Glomerular visceral epithelial cell (primary cell): ENCODE results near the gene SLC6A13.
A peak's percentile ranks its signal among the peaks of the same experiment; 100 is the strongest.
"Not testable (repeated sequence)": the region's sequence is repeated elsewhere in the genome, so short reads cannot be mapped to it uniquely, and the experiment has no call there.

Experiments
- DNase-seq: peaks from one replicate; pipeline ENCODE4 v3.0.0-alpha.2; 2016; ENCODE audit errors: extremely low spot score

Gene SLC6A13

DNA sequence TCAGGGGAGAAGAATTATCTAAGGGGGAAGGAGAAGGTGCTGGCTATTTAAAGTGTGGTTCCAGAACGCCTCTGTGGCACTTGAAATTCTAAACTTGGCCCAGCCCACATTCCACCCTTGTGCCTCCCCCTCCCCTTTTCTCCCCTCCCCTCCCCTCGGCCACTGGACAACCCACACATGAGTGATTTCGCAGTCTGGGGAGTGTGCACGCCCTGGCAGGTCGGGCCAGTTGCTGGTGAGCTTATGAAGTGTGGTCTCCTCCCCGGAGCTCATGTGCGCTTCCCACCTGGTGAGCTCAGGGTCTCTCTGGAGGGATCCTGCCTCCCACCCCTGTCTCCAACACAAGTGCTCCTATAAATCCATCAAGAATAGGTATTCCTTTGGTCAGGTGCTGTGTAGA is at the start of gene SLC6A13:
Gene SLC6A13 (minus strand): TSS at position 20 of the 400 bp plus-strand sequence. CDS start 2,784 bp downstream, outside the sequence.
- peak; percentile 67 for DNase-seq

DNA sequence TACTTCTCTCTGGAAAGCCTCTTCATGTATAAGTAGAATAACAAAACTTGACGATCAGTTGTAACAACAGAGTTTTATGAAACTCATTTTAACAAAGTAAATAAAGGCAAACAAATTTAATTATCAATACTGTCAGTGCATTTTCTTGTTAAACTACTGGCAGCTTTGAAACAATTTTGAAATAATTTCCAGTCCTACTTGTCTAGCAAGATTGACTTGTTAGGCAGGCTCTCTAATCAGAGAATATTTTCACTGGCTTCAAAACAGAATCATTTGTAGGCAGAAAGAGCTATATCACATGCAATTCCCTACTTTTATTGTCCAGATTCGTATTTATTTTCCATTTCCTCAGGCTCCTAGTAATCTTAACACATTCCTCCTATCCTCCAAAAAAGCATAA is 45.9 kb upstream of the SLC6A13 start:
- DNase-seq = no peak

GRCh38 chr12:307406-307805 is 44.8 kb upstream of the SLC6A13 start:
- no peak for DNase-seq

DNA sequence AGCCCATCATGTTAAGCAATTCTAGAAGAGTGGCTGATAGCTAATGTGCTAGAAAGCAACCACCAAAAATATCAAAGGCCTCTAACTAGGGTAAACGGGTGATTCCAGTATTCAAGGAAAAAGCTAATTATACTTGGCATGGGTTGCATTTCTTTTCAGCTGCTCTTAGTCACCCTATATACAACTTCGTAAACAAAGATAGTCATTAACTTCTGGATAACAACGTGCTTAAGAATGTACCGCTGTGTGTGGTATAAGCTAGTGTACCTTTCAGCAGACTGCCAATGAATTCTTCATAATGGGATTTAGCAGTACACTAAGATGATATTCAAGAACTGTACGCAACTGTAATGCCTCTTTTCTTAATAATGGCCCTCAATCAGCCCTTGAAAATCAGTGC is 42.2 kb upstream of the SLC6A13 start:
- no peak for DNase-seq

DNA sequence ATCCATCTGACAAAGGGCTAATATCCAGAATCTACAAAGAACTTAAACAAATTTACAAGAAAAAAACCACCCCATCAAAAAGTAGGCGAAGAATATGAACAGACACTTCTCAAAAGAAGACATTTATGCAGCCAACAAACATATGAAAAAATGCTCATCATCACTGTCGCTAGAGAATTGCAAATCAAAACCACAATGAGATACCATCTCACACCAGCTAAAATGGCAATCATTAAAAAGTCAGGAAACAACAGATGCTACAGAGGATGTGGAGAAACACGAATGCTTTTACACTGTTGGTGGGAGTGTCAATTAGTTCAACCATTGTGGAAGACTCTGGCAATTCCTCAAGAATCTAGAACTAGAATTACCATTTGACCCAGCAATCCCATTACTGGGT is 40.1 kb upstream of the SLC6A13 start:
- not testable (repeated sequence) for DNase-seq

- DNase-seq = not testable (repeated sequence)
Measured at GRCh38 chr12:300166-300565, 37.5 kb upstream of the SLC6A13 start.

- DNase-seq = not testable (repeated sequence)
Measured at GRCh38 chr12:299511-299910, 36.9 kb upstream of the SLC6A13 start.

- DNase-seq = not testable (repeated sequence)
Measured at GRCh38 chr12:298059-298458, 35.4 kb upstream of the SLC6A13 start.

DNA sequence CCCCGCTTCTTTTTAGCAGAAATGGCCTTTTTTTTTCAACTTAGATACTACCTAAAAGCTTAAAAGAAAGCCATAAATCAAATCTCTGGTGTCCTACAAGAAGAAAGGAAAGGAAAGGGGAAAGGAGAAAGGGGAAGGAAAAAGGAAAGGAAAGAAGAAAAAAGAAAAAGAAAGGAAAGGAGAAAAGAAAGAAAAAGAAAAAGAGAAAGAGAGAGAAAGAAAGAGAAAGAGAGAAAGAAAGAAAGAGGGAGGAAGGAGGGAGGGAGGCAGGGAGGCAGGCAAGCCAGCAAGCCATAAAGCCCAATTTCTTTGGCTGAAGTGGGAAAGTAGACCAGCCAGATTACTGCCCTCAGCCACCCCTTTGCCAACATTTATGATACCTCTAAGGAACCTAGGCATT is 32.5 kb upstream of the SLC6A13 start:
- DNase-seq = no peak

DNA sequence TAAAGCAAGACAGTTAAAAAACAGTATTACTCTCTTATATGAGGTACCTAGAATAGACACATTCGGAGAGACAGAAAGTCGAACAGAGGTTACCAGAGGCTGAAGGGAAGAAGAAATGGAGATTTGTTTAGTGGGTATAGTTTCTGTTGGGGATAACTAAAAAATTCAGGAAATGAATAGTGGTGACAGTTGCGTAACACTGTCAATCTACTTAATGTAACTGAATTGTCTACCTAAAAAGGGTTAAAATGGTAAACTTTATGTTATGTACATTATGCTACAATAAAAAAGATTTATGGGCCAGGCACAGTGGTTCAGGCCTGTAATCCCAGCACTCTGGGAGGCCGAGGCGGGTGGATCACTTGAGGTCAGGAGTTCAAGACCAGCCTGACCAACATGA is 30.6 kb upstream of the SLC6A13 start:
- DNase-seq = no peak

- peak; percentile 6 for DNase-seq
Measured at GRCh38 chr12:292186-292585, 29.6 kb upstream of the SLC6A13 start.

DNA sequence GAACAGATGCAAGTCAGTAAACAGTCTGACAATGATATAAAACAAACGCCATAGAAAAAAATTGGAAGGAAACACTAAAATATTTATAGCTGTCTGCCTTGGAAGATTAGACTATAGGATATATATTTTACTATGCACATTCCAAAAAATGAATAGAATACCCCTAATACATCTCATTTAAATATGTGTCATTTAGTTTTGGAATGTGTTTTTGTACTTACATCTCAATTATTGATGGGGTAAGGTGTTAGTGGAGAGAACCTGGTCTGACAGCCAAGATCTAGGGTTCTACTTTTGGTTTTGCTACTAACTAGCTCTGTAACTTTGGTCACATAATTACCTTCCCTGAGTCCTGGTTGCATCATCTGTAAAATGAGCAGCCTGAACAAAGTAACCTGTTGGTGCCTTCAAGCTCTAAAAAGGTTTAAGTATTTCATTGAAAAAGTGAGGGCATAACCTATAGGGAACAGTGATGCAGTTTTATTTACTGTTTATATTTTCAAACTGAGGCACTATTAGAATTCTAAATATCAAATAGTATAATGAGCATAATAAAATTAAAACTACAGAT is 28.6 kb upstream of the SLC6A13 start:
- no peak for DNase-seq

GRCh38 chr12:288687-289086 is 26.1 kb upstream of the SLC6A13 start:
- DNase-seq = peak; percentile 59

DNA sequence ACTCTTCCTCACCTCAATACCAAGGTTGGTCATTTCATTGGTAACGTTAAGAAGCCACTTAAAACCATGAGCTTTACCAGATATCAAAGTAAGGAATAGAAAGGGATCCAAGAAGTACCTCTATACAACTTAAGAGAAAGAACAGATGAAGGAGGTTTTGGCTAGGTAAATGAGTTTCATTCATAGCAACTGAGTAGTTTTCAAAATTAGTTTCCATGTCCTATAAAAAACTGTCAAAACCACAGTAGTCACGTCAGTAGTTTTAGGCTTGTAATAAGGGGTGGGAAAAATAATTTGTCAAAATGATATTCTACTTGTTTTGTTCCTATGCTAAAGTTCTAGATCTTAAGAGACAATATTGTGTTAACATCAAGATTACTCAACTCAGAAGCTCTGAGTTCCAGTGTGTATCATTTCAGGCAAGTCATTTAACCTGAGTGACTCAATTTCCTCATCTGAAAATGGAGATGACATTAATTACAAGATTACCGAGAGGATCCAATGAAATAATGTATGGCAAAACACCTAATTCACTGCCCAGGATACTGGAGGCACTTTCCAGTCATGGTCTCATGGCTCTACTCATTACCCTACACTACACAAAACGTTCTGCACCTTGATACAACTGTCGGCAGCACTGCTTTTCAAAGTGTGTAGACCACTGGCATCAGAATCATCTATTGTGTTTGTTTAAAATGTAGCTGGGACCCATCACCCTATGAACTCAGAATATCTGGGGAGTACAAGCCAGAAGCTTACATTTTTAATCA is 24.1 kb upstream of the SLC6A13 start:
- no peak for DNase-seq

DNA sequence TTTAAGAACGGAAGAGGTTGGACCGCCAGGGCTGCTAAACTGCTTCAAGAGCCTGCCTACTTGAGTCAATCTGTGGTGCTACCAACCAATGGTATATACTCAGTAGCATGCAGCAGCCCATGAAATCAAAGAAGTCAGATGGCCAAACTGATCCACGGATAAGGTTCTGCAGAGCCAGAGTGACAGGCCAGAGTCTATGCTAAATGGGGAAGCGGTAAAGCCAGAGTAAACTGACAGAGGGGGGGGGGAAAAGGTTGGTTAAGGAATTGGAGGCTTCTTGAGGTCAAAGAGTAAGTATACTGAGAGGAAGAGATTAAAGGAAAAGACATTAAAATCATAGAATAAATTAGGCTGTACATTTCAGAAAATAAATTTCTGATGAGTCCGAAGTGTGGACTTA is 15.4 kb upstream of the SLC6A13 start:
- DNase-seq = no peak

GRCh38 chr12:275812-276211 is 13.2 kb upstream of the SLC6A13 start:
- DNase-seq = no peak

- no peak for DNase-seq
Measured at GRCh38 chr12:273382-273781, 10.7 kb upstream of the SLC6A13 start.

- no peak for DNase-seq
Measured at GRCh38 chr12:272942-273341, 10.3 kb upstream of the SLC6A13 start.

- no peak for DNase-seq
Measured at GRCh38 chr12:271161-271560, 8.5 kb upstream of the SLC6A13 start.

DNA sequence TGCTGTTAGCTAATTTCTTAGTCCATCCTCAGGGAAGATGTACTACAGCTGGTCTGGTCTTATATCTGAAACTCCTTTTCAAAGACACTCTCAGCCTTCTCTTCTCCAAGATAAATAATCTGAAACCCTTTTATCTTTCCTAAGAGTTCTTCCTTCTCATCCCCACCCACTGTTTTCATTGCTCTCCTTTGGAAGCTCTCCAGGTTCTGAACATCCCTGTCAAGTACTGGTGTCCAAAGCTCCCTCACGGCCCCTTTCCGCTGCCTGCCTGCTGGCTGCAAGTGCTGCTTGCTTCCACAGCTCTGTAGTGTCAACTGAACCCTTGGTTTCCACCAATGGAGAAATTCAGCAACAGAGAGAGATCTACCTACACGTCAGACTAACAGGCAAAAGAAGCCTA is 6.6 kb upstream of the SLC6A13 start:
- no peak for DNase-seq

DNA sequence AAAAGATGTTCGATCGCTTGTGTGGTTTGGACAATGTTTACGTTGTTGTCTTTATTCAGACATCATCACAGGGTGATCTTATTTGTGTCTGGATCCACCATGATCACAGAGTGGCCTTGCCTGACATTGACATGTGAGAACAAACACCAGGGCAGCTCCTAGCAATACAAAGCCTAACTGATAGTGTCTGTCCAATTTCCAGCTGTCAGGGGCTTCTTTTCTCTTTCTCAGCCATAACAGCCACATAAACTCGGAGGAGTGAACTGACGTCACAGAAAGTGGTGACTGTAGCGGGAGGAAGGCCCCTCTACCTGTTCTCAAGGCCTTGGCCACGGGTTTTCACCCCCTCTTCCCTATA is 5.8 kb upstream of the SLC6A13 start:
- DNase-seq = no peak

DNA sequence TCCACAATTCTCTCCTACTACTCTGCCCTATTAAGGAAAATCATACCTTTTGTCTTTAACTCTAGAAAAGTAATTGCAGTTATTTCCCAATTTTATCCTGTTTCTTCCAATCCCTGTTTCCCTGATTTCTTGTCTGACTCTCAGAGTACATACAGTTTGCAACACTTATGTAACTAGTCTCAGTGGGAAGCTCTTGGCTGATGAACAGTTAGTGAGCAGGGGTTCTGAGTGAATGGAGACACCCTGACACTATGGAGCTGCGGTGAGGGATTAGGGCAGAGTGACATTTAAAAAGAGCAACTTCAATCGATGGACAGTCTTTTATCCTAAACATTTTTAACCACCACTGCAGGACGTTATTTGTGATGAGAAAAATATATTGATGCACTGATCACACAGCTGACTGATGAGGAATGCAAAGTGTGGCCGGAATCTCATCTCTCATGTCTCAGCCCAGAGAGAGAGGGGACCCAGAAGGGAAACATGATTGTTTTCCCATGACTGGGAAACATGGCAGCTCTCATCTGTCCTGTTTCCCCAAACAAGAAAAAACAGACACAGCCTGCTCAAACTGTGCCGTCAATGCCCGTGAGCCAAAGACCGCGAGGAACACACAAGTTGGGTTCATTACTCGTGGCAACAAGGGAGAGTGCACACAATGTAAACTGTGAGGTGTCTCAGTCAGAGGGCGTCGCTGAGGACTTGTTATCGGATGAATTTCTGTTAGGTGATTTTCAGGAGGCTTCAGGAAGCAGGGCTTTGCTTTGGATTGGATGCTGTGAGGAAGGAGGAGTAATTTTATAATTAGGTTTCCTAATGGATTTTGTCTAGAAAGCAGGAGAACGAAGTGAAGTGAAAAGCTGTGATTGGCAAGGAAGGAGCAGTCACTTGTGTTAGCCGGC is 5.2 kb upstream of the SLC6A13 start:
- DNase-seq = no peak

DNA sequence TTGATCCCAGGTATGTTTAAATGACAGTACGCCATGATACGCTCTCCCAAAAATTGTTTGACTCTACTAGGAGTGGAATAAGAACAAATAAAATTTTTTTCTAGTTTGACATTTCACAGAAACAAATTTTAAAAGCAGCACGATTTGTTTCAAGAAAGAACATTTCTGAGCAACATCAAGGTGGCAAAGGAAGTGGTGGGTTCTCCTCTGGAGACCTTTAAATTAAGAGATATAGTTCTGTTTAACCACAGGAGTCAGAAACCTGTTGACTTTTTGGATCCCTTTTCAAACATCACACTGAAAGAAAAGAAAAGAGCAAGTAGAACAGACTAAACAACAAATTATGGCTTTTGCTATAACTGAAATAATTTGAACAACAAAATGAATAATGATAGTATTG is 2.5 kb upstream of the SLC6A13 start:
- no peak for DNase-seq
